Adipose tissue (tissue), 3 donors: ENCODE data around the gene CIROP. TPM values are rescaled to one million over a fixed set of nuclear protein-coding genes. Genes with fewer than 3 reads are reported as not detected.

Experiments used
- H3K27ac ChIP-seq: one replicate; pipeline ENCODE4 v1.5.1; 2013; ENCODE audit warnings: low read depth, low read length
- WGBS, 3 donors: extraction: QIAGEN DNeasy Blood & Tissue Kit; methylation state at CpG; one replicate each; pipeline ENCODE4 v1.1.7; 2013; 5-methylcytosine and 5-hydroxymethylcytosine counted together
- polyA plus RNA-seq, 3 donors: library from polyadenylated mRNA; stranded (reverse); fragments of 200-250 nt; gene quantifications; one replicate each; pipeline ENCODE4 v1.2.3, GENCODE V29; 2013
- donor health status: healthy with polysubstance abuse.
- donor health status: Bipolar disorder and iron deficiency.
- donor health status: healthy.

The CIROP gene
- under 1 TPM in 2 of 3 donors, not detected in 1; 0.03 to 0.56 TPM for polyA plus RNA-seq

- no peak within 1 kb of the TSS for H3K27ac ChIP-seq
- 61 to 72% (median 71%) methylated on average over 11 of the region's 11 CpGs for WGBS, 3 donors
Observed at GRCh38 chr14:23104591-23105347, at the start of gene CIROP. TSS of gene CIROP (minus strand) at chr14:23104989. CDS start at chr14:23104920, 69 bp downstream.

GRCh38 chr14:23153851-23154796 lies 49.3 kb upstream of the CIROP start:
- peak overlapping the region; percentile 4 for H3K27ac ChIP-seq
- WGBS, 3 donors = 24 to 36% (median 31%) methylated on average over 28 of the region's 28 CpGs

- WGBS, 3 donors = 85 to 96% (median 95%) methylated on average over 2 of the region's 2 CpGs
- H3K27ac ChIP-seq = no peak overlapping the region
Observed at GRCh38 chr14:23151342-23151741, 46.6 kb upstream of the CIROP start.

- H3K27ac ChIP-seq = no peak overlapping the region
Observed at GRCh38 chr14:23149745-23150144, 45.0 kb upstream of the CIROP start.

GRCh38 chr14:23148591-23149249 lies 43.9 kb upstream of the CIROP start:
- 90 to 98% (median 91%) methylated on average over 5 of the region's 5 CpGs for WGBS, 3 donors
- peak overlapping the region; percentile 34 for H3K27ac ChIP-seq

GRCh38 chr14:23147676-23148075 lies 42.9 kb upstream of the CIROP start:
- no peak overlapping the region for H3K27ac ChIP-seq
- 33 to 72% (median 64%) methylated on average over 1 of the region's 1 CpG for WGBS, 3 donors

- 91 to 97% (median 97%) methylated on average over 4 of the region's 4 CpGs for WGBS, 3 donors
- no peak overlapping the region for H3K27ac ChIP-seq
Observed at GRCh38 chr14:23146980-23147379, 42.2 kb upstream of the CIROP start.

- WGBS, 3 donors = 80 to 85% (median 82%) methylated on average over 2 of the region's 2 CpGs
- H3K27ac ChIP-seq = no peak overlapping the region
Observed at GRCh38 chr14:23146351-23146910, 41.6 kb upstream of the CIROP start.

GRCh38 chr14:23145794-23146350 lies 41.1 kb upstream of the CIROP start:
- H3K27ac ChIP-seq = no peak overlapping the region
- WGBS, 3 donors = 62 to 64% (median 64%) methylated on average over 4 of the region's 4 CpGs

GRCh38 chr14:23143911-23144310 lies 39.1 kb upstream of the CIROP start:
- WGBS, 3 donors = 79 to 93% (median 90%) methylated on average over 1 of the region's 1 CpG
- no peak overlapping the region for H3K27ac ChIP-seq

GRCh38 chr14:23142826-23143225 lies 38.0 kb upstream of the CIROP start:
- H3K27ac ChIP-seq = no peak overlapping the region
- 82 to 87% (median 86%) methylated on average over 4 of the region's 4 CpGs for WGBS, 3 donors

GRCh38 chr14:23141706-23142444 lies 37.1 kb upstream of the CIROP start:
- WGBS, 3 donors = 58 to 76% (median 65%) methylated on average over 7 of the region's 7 CpGs
- H3K27ac ChIP-seq = no peak overlapping the region

- H3K27ac ChIP-seq = no peak overlapping the region
- WGBS, 3 donors = 85 to 94% (median 87%) methylated on average over 6 of the region's 6 CpGs
Observed at GRCh38 chr14:23140371-23140770, 35.6 kb upstream of the CIROP start.

- H3K27ac ChIP-seq = no peak overlapping the region
- WGBS, 3 donors = 93 to 96% (median 94%) methylated on average over 2 of the region's 2 CpGs
Observed at GRCh38 chr14:23139874-23140273, 35.1 kb upstream of the CIROP start.

- no peak overlapping the region for H3K27ac ChIP-seq
- WGBS, 3 donors = 81 to 90% (median 81%) methylated on average over 6 of the region's 6 CpGs
Observed at GRCh38 chr14:23137813-23138535, 33.2 kb upstream of the CIROP start.

GRCh38 chr14:23137192-23137812 lies 32.5 kb upstream of the CIROP start:
- 82 to 92% (median 84%) methylated on average over 11 of the region's 11 CpGs for WGBS, 3 donors
- no peak overlapping the region for H3K27ac ChIP-seq
